Measurements from ENCODE around the gene IFNA4. TPM values are rescaled to one million over a fixed set of nuclear protein-coding genes. Genes with fewer than 3 reads are reported as not detected.
"Not testable (repeated sequence)": the region's sequence is repeated elsewhere in the genome, so short reads cannot be mapped to it uniquely, and the experiment has no call there.

Gene IFNA4
- total RNA-seq, 2 donors from 2014 or later = not detected

GRCh38 chr9:21213411-21214326 lies 26.3 kb upstream of the IFNA4 start:
- not testable (repeated sequence) for H3K27me3 ChIP-seq (replicated peaks; ENCODE audit: insufficient read depth)

GRCh38 chr9:21212160-21212559 lies 24.8 kb upstream of the IFNA4 start:
- WGBS = 71% methylated on average over 2 of the region's 2 CpGs
- not testable (repeated sequence) for H3K27ac ChIP-seq

More at GRCh38 chr9:21213411-21214326, 26.3 kb upstream of the IFNA4 start:
- intact Hi-C loops (cut with DNase I); H3K27ac ChIP-seq; H3K36me3 ChIP-seq; DNase-seq (ENCODE audit: low spot score); H3K9me3 ChIP-seq; H3K4me1 ChIP-seq (replicated peaks); H3K4me3 ChIP-seq: not testable (repeated sequence)
- 50% methylated on average over 5 of the region's 5 CpGs for WGBS

GRCh38 chr9:21210782-21211181 lies 23.4 kb upstream of the IFNA4 start:
- DNase-seq (ENCODE audit: low spot score); H3K36me3 ChIP-seq; H3K27me3 ChIP-seq (replicated peaks; ENCODE audit: insufficient read depth); H3K27ac ChIP-seq; H3K4me1 ChIP-seq (replicated peaks); H3K9me3 ChIP-seq; H3K4me3 ChIP-seq; intact Hi-C loops (cut with DNase I): not testable (repeated sequence)
- WGBS = 81% methylated on average over 2 of the region's 2 CpGs

More at GRCh38 chr9:21212160-21212559, 24.8 kb upstream of the IFNA4 start:
- intact Hi-C loops (cut with DNase I); H3K36me3 ChIP-seq; H3K4me3 ChIP-seq; DNase-seq (ENCODE audit: low spot score); H3K27me3 ChIP-seq (replicated peaks; ENCODE audit: insufficient read depth); H3K9me3 ChIP-seq; H3K4me1 ChIP-seq (replicated peaks): not testable (repeated sequence)

GRCh38 chr9:21210311-21210710 lies 22.9 kb upstream of the IFNA4 start:
- Histone ChIP-seq H3K27ac (no peak overlapping the region), H3K9me3 (no peaks in the 10 kb centered on the region), H3K4me3 (no peak overlapping the region), H3K4me1 (replicated peaks) (no peaks in the 10 kb centered on the region), H3K36me3 (no peaks in the 10 kb centered on the region), H3K27me3 (replicated peaks; ENCODE audit: insufficient read depth) (no peaks in the 10 kb centered on the region)
- WGBS = 93% methylated on average over 7 of the region's 7 CpGs
- TF ChIP-seq POLR2AphosphoS5 (IDR thresholded peaks at IDR 0.05) (no peak), CTCF (IDR thresholded peaks at IDR 0.05) (no peak), POLR2A (IDR thresholded peaks at IDR 0.05) (no peak)
- no peak for DNase-seq (ENCODE audit: low spot score)
- intact Hi-C loops (cut with DNase I) = no loop called here

GRCh38 chr9:21207043-21207442 lies 19.7 kb upstream of the IFNA4 start, which contains the start of gene IFNA10:
Gene IFNA10 (minus strand): TSS chr9:21207143. CDS start chr9:21207097, 46 bp downstream.
- WGBS = 88% methylated on average over 3 of the region's 3 CpGs
- DNase-seq (ENCODE audit: low spot score); H3K27me3 ChIP-seq (replicated peaks; ENCODE audit: insufficient read depth); H3K4me1 ChIP-seq (replicated peaks); H3K36me3 ChIP-seq; H3K4me3 ChIP-seq; H3K27ac ChIP-seq; H3K9me3 ChIP-seq; intact Hi-C loops (cut with DNase I): not testable (repeated sequence)

- Histone ChIP-seq H3K36me3 (no peaks in the 10 kb centered on the region), H3K27ac (no peak overlapping the region), H3K4me3 (no peak overlapping the region), H3K4me1 (replicated peaks) (no peaks in the 10 kb centered on the region), H3K27me3 (replicated peaks; ENCODE audit: insufficient read depth) (no peaks in the 10 kb centered on the region), H3K9me3 (no peaks in the 10 kb centered on the region)
- DNase-seq (ENCODE audit: low spot score) = no peak
- TF ChIP-seq POLR2A (IDR thresholded peaks at IDR 0.05) (no peak), POLR2AphosphoS5 (IDR thresholded peaks at IDR 0.05) (no peak), CTCF (IDR thresholded peaks at IDR 0.05) (no peak)
- intact Hi-C loops (cut with DNase I) = no loop called here
Observed at GRCh38 chr9:21205204-21205603, 17.8 kb upstream of the IFNA4 start.

- DNase-seq (ENCODE audit: low spot score); H3K9me3 ChIP-seq; H3K4me1 ChIP-seq (replicated peaks); H3K36me3 ChIP-seq; H3K27ac ChIP-seq; H3K27me3 ChIP-seq (replicated peaks; ENCODE audit: insufficient read depth); intact Hi-C loops (cut with DNase I); H3K4me3 ChIP-seq: not testable (repeated sequence)
- 73% methylated on average over 4 of the region's 4 CpGs for WGBS
Observed at GRCh38 chr9:21202105-21202504, 14.7 kb upstream of the IFNA4 start, which contains the start of gene IFNA7. Gene IFNA7 (minus strand): TSS chr9:21202205. CDS start chr9:21202165, 40 bp downstream.
